HG02678 (cell line): ENCODE measurements around the gene TMPRSS2.

Experiments
- ATAC-seq: cut with Tn5 transposase; IDR thresholded peaks from one replicate; pipeline ENCODE4 v1.9.1; 2021; ENCODE audit warnings: mild to moderate bottlenecking, moderate library complexity; ENCODE audit not compliant: unreplicated experiment

TMPRSS2 gene

DNA sequence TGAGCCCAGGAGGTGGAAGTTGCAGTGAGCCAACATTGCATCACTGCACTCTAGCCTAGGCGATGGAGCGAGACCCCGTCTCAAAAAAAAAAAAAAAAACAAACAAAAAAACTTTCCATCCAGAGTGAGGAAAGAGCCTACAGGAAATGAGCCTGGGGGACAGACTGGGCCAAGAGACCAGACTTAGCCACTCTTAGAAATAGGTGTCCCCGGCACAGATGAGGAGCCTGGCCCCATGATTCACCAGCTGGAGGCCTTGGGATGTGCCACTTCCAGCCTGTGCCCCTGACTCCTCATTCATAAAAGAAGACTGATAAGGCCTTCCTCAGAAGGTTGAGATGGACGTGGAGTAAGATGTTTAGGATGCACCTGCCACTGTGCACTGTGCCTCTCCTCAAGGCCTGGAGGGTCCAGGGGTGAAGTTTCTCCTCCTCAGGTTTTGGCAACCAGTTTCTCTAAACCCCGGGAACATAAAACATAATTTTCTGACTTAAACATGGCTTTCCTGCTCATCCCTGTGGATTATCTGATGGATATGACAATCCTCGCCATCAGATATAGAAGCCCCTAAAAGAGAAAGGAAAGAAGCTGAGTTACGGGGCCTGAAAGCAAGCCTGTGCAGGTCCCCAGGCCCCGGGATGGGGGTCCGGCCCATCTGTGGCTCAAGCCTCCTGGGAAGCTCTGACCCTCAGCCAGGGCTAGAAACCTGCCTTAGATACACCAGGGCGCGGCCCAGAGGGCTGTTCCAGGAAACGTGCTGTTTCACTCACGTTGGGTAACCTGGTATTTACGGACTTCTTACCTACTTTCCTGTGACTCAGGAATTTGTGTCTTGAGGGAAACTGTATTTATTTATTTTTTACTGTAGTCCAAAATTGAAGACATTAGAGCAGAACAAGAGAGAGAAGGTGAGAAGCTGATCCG, 55.9 kb downstream of the TMPRSS2 start:
- ATAC-seq: no peak

DNA sequence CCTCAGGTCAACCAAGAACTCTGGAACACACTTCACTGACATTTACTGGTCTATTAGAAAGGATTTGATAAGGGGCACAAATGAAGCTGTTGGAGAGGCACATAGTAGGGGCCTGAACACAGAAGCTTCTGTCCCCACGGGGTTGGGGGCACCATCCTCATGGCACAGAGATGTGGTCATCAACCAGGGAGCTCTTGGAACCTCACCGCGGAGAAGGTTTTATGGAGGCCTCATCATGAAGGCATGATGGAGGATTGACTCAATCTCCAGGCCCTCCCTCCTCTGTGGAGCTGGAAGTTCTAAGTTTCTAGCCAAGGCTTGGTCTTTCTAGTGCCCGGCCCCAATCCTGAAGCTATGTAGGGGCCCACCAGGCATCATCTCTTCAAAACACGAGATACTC, 58.3 kb downstream of the TMPRSS2 start:
- ATAC-seq: no peak

DNA sequence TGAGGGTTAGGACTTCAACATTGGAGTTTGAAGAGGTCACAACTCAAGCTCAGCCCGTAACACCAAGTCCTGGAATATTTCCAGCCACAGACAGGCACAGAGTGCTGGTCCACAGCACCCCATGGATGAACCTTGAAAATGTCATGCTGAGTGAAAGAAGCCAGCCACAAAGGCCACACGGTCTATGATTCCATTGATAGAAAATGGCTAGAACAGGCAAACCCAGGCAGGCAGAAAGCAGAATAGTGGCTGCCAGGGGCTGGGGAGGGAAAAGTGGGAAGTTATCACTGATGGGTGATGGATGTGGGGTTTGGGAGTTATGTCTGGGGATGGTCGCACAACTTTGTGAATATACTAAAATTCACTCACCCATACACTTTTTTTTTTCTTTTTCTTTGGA, 60.6 kb downstream of the TMPRSS2 start:
- ATAC-seq: no peak

DNA sequence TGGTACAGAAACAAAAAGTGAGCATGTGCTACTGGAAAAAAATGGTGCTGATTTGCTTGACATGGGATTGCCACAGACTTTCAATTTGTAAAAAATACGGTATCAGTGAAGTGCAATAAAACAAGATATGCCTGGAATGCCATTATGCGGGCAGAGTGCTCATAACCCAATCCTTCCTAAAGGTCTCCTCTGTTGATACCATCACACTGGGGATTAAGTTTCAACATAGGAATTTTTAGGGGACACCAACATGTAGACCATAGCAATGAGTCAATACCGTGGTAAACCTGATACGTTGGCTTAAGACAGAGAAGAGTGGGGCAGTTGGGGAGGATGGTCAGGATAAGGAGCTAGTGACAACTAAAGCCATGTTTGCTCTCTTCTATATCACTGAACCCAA, 61.4 kb downstream of the TMPRSS2 start:
- ATAC-seq: no peak

DNA sequence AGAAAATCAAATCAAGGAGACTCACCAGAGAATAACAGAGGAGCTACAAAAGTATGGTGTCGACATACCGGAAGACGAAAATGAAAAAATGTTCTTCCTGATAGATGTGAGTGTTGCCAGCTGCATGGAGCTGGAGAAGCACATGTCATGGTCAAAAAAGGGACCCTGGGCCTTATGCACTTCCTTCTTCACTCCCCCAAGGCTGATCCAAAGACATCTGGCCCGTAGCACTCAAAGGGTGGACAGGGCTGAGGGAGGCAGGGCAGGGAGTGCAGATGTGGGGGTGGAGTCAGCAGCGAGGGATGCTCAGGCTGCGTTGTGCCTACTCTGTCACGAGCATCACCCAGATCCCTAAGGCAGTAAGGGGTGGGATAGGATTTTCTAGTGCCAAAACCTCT, 62.5 kb downstream of the TMPRSS2 start:
- no peak for ATAC-seq

DNA sequence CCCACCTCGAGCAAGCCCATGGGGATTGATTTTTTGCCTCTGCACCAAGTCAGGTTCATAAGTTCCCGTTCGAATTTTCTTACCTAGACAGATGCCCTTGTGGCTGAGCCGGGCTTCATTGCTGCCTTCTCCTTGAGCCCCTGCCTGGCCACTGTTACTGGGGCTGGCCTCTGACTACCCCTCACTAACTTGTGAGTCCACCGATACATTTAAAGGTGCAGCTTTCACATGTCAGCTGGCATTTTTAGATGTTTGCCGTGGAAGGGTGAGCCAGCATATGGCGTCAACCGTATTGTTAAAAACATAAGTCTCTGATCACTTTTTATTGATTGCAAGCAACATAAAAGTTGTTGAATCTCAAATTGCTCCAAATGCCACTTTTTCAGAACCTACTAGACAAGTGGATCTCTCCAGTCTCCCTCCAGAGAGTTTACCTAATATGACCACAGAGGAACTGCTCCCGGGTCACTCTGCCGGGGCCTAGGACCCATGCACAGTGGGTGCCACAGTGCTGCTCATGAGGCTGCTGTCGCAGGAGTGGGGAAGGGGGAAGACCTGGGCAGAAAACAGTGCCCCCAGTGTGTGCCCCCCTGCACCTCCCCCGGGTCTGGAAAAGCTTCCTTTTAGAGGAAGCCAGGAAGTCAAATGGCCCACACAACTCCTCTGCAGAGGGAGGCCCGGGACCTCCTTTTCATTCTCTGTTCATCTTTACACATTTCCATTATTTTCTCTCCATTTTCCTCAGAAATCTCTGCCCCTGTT, 63.1 kb downstream of the TMPRSS2 start:
- ATAC-seq: no peak

DNA sequence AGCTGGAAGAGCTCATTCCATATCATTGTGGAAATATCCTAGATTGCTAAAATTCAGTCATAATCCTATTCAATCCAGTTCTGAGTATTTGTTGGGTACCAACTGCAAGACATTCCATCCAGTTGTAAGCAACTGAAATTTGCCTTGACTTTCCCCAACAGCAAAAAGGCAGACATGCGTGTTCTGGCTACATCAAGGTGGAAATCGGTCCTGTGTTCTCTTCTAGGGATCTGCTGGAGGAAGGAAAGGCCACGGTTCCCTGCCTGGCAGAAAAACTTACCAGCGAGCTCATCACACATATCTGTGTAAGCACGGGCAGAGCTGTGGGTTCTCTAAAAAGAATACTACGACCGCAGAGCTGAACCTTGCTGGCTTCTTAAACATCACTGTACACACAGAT, 64.4 kb downstream of the TMPRSS2 start:
- ATAC-seq: no peak

DNA sequence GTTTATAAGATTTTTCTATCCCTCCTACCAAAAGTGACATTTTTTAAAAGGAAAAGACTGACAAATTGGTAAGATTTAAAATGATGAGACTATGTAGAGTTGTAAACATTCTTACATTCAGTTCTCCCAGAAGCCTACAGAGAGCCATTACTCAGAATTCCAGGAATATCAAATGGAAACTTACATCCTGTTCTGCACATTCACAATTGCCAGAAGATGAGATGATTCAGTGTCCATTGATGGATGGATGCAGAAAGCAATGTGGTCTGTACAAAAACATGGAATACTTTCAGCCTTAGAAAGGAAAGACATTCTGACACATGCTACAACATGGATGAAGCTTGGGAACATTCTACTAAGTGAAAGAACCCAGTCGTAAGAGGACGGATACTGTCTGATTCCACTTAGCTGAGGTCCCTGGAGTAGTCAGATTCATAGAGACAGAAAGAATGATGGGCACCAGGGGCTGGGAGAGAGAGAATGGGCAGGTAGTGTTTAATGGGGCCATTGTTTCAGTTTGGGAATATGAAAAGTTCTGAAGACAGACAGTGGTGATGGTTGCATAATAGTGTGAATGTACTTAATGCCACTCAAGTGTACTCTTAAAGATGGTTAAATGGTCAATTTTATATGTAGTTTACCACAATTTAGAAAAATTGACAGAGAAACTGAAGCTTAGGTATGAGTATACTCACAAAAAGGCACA, 65.3 kb downstream of the TMPRSS2 start:
- ATAC-seq: no peak

DNA sequence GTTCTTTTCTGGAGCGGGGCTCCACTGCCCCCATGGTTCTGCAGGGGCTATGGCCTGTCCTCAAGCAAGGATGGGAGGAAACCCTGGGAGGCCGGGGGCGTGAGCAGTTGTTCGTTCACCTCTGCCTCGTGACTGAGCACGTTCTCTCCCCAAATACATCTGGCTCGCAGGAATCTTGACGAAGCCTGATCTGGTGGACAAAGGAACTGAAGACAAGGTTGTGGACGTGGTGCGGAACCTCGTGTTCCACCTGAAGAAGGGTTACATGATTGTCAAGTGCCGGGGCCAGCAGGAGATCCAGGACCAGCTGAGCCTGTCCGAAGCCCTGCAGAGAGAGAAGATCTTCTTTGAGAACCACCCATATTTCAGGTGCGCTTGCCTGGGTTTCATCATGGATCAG, 66.4 kb downstream of the TMPRSS2 start:
- no peak for ATAC-seq

DNA sequence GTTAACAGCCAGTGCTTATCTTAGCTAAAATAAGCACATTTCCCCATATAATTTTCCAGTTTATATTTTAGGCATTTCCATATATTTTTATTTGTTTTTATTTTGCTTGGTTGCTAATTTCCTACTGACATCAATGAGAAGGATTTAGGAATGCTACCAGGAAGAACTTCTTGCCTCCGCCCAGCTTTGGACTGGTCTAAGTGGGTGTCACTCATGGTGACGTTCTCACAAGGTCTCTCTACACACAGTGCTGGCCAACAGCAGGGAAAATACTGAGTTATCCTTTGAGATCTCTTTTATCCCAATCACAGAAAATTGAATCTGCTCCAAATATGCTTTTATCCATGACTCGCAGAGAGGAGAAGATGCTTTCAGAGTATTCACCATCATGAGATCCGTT, 68.7 kb downstream of the TMPRSS2 start:
- no peak for ATAC-seq

DNA sequence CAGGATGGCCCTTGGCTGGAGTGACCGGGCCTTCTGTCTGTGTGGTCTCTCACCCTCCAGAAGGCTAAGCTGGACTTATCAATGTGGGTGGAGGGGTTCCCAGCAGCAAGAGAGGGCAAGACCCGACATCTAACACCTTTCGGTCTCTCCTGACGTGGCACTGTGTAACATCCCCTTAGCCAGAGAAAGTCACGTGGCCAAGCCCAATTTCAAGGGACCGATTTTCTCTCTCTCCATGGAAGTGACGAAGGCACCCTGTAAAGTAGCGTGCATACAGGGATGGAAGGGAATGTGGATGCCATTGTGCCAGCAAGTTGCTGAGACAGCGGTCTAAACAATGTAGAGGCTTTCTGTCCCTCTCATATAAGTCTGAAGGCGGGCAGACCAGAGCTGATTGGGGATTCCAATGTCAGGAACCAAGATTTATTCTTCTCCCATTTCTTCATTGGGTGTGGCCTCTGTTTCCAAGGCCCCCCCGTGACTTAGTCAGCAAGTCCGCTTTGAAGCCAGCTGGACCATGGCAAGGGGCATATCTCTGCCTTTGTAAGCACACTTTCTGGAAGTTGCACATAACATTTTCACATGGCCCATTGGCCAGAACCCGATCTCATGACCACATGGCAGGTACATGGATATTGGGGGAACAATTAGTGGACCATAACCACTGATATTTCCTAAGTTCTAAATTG, 69.4 kb downstream of the TMPRSS2 start:
- ATAC-seq: no peak

DNA sequence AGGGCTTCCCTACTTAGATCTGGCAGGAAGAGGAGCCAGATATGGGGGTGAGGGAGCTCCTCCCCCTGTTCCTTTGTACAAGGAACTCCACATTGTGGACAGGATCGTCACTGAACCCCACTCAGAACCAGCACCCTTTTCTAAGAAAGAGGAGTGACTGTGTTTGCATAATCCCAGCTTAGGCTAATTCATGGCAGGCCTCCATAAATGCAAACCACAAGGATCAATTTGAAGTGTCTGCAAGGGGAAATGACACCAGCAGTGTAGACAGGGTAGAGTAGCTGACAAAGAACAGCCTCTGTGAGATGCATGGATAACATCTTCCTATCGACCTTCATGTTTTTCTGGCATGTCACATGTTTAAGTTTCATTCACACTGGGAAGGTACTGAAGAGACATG, 70.2 kb downstream of the TMPRSS2 start:
- no peak for ATAC-seq

DNA sequence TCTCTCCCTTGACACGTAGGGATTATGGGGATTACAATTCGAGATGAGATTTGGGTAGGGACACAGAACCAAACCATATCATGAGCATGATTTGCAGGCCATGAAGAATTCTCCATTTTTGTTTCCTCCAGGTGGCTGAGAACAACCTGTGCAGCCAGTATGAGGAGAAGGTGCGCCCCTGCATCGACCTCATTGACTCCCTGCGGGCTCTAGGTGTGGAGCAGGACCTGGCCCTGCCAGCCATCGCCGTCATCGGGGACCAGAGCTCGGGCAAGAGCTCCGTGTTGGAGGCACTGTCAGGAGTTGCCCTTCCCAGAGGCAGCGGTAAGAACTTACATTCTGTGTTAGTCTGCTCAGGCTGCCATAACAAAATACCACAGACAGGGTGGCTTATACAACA, 72.3 kb downstream of the TMPRSS2 start:
- ATAC-seq: no peak

DNA sequence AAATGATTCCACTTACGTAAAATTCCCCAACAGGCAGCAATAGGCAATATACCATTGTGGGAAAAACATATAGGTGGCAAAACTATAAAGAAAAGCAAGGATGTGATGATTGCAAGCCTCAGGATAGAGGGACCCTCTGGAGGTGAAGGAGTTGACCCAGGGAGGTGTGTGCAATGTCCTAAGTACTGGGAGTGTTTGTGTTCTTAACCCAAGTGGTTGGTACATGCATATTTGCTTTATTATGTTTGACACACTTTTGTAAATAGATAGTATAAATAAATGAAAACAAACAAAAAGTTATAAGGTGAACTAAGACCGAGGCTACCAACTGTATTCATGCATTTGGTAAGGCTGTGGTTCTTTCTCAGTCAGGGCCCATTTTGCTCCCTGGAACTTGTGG, 74.4 kb downstream of the TMPRSS2 start:
- no peak for ATAC-seq

DNA sequence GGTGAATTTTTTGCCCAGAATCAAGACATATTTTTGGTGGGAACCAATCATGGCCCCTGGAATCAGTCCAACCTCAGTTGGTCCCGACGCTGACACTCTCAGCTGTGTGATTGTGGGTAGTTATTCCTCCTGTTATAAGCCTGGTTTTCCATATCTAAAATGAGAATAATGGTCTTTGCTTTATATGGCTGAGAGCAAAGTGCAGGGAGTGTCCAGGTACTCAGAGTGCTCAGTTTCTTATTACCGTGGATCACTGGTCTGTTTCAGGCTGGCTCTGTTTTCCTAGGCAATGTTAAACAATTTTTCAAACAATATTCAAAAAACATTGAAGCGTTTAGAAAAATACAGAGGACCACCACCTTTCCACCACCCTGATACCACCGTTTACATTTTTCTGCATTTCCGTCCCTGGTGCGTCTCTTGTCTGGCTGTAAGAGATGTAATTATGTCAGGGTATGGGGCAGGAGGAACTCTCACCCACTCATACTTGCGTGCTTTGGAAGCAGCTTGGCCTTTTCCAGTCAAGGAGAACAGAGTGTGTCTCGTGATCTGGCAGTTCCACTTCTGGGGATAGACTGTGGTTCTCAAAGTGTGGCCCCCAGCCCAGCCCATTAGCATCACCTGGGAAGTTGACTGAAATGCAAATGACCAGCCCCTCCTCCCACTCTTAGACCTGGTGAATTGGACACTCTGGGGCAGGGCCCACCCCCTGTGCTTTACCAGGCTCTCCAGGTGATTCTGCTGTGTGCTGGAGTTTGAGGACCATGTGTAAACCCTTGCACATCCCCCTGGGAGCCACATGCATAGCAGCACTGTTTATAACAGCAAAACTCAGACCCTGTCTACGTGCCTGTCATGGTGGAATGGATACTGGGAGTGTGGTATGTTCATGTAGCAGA, 75.1 kb downstream of the TMPRSS2 start:
- ATAC-seq: no peak

DNA sequence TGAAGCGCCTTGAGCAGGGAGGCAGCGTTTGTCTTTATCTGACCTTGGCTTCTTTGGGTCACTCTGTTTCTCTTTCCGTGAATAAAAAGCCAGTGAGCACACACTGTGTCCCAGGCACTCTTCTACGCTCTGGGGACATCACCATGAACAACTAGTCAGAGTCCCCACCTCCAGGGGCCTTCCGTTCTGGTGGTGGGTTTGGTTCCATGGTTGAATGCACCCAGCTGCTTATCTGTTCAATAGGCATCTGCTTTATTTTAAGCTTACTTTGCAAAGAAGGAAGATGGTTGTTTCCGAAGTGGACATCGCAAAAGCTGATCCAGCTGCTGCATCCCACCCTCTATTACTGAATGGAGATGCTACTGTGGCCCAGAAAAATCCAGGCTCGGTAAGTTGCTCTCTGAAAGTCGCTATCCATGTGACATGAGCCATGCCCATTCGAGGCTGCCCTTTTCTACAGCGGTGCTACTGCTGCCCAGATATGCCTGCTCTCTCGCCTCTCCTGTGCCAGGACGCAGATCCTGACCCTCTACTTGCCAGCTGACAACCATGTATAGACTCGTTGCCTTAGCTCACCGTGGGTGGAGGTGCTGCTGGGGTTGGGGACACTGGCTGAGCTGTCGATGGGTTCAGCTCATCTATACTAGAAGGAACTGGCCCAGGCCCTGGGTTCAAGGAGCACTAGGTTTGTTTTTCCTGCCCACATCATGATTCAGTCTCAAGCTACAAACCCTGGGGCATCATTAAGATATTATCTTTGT, 76.0 kb downstream of the TMPRSS2 start:
- peak; percentile 87 for ATAC-seq

DNA sequence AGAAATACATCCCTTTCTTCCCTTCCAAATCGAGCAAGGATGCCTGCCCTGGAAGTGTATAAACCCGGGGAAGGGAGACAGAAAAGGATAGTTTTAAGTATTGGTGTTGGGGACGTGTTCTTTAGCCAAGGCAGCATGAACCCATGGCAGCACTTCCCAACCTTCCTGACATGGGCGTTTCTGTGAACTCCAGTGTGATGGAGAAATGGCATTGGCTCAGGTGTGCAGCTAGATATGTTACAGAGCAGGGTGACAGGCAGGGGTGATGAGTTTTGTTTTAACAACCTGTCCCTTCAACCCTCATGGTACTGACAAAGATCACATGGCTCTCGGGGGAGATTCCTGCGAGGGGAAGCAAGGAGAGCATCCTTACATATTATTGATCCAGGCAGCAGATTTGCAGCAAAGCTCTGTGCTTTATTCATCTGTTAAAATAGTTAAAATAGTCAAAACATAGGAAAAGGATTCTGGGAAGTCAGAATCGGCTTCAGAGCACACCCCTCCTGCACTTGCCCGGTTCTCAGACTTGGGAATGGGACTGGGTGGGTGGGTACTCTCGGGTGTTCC, 78.0 kb downstream of the TMPRSS2 start:
- ATAC-seq: no peak

DNA sequence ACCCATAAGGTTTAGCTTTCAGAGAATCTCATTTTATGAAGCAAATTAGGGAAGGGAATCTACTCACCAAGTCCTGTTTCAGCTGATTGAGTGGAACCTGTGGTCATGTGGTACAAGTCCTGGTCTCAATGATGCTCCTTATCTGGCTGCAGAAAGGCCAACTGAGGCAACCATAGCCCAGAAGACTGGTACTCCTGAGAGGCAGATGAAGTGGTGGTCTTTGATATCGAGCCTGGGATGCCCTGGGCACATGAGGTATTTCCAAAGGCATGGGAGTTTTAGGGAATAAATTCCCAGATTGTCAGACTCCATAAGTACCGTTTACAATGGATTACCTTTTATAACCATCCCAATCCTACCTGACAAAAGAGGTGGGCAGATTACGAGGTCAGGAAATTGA, 78.7 kb downstream of the TMPRSS2 start:
- no peak for ATAC-seq

DNA sequence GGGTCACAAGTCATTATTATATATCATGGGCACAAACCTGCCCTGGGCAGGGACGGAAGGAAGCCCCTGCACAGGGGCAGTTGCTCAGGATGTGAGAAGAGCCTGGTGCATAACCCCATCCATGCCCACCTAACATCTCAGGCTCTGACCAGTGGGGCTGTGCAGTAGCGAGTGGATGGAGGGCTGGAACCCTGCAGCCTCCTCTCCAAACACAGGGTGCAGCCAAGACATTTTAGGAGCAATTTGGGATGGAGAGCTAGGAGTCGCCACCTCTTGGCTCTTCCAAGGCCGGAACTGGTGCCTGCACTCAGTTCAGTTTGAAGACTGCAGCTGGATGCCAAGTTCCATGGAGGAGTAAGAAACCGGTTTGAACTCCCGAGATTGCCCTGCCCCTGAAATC, 79.1 kb downstream of the TMPRSS2 start:
- ATAC-seq: no peak
